ENCODE measurements around the gene DOCK3.
"Not testable (repeated sequence)": the region's sequence is repeated elsewhere in the genome, so short reads cannot be mapped to it uniquely, and the experiment has no call there.

The DOCK3 gene

DNA sequence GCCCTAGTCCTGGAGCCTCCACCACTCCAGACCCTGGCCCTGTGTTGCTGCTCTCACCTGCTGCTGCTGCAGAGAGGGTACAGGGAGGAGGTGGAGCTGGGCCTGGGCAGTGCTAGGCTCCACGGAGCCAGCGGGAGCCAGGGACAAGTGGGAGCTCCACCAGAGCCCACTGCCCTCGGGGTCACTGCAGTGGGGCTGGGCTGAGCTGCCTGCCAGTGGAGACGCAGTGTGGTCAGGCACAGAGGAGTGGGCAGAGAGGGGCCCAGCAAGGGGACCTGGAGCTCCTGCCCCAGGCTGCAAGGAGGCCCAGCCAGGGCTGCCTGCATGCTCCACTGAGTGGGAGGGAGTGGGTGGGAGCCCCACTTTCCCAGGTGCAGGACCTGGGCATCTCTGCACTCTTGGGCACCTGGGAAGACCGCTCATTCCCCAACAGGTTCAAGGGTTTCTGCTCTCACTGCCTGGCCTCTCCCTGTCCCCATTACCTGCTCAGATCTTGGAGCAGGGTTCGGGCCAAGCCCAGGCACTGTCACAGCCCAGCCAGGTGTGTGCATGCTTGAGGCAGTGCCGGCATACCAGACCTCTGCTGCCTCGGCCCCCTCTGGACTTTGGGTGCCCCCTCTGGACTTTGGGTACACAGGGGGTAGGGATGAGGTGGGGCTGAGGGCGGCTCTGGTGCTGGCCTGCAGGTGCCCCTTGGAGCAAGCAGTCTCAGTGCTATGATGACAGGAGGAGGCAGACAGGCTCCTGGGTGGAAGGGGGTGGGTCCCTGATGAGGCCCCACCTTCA is 308.0 kb downstream of the DOCK3 start:
- no peak for DNase-seq (ENCODE audit: low read depth, low spot score)

DNA sequence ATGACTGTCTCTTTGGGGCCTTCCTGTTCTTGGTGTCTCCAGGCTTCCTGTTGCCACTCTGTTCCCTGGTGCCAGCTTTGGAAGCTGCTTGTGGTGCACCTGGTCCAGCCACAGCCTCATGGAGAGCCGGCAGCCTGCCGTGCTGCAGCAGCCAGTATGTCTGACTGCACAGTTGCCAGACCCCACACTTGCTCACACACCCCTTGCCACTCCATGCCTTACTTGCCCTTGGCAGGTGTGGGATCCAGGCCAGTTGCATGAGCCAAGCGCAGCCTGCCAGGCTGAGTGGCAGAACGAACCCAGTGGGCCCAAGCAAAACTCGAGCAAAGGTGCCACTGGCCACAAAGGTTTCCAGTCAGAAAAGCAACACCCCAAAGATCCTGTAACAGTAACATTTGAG is 309.2 kb downstream of the DOCK3 start:
- no peak for DNase-seq (ENCODE audit: low read depth, low spot score)

DNA sequence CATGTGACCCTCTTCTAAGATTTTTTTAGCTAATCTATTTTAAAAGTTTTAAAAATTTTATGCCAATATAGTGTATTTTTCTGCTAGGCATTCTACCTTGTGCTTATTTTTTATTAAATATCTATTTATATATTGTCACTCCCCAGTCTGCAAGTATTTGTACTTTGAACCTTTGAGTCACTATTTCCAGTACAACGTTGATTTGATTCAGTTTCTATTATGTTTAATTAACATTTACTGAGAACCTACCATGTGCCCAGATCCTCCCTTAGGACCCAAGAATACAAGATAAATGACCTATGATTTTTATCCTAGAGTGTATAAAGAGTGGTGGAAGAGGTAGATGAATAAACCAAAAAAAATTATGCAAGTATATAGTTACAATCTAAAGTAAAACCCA is 311.2 kb downstream of the DOCK3 start:
- no peak for DNase-seq (ENCODE audit: low read depth, low spot score)

DNA sequence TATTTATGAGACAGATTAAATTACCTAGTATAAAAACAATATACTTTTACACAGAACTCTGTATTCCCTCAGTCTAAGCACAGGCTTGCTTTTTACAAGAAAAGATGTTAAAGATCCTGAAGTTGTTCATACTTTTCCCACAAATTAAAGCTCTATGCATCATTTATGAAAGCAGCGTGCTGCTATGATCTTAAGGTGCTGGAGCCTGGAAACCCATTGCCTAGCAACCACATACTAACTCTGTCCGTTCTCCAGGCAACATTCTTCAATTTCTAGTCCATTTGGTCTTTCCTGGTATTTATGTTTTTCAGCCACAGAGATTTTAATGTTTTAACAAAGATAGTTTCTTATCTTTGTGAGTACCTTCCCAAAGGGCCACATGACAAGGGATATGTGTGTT is 312.0 kb downstream of the DOCK3 start:
- DNase-seq (ENCODE audit: low read depth, low spot score): no peak

DNA sequence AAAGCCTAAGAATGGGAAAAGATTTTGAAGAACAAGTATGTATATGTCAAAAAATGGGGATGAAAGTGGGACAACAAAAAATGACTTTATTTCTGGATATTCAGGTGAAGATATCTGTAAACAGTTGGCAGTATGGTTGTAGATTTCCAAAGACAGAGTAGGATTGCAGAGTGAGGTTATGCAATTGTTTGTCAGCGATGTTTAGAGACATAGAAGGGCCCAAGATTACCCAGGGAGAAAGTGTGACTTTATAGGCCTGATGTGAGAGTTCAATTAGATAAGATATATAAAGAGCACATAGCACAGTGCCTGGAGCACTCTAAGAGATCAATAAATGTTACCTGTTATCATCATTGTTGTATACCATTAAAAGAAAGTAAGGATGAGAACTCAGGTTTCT is 319.8 kb downstream of the DOCK3 start:
- no peak for DNase-seq (ENCODE audit: low read depth, low spot score)

DNA sequence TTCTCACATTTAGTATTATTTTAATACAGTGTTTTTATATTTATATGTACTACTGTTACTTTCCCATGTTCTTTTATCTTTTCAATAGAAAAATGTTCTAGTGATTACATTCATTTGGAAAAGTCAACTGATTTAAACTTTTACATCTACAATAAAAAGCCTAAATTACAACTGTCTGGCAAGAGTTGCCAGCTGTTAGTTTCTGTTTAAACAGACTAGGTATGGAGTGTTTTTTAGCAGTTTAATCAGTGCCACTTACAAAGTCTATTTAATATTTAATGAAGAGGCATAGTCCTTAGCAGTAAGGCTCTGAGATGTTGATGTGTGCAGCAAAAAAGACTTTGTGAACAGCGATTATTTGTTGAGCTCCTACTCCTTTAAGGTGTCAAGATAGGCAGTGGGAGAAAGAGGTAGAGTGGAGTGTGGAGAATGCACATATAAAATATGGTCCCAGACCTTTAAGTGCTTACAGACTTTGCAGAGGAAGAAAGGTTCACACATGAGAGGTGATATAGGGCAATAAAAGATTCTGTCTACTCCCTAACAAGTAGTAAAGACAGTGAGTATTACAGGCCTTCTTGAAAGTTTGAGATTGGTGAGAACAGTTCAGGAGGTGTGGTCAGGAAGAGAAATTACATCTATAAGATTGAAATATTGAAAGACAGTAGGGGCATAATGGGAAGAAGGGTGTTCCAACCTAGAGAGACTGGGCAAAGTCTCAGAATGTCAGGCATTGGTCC is 320.5 kb downstream of the DOCK3 start:
- no peak for DNase-seq (ENCODE audit: low read depth, low spot score)

DNA sequence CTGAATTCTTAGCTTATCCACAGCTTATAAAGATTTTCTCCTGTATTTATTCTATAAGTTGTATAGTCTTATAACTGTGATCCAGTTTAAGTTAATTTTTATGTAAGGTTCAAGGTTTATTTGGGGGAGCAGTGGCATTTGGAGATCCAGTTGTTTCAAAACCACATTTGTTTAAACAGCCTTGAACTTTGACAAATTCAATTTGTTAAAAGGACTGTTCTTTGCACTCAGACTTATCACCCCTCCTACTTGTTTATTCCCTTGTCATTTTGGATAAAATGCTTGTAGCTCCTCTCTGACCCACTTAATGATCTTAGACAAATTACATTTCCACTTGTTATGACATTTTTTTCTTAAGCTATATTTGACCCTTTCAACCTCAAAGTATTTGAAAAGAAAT is 327.8 kb downstream of the DOCK3 start:
- no peak for DNase-seq (ENCODE audit: low read depth, low spot score)

DNA sequence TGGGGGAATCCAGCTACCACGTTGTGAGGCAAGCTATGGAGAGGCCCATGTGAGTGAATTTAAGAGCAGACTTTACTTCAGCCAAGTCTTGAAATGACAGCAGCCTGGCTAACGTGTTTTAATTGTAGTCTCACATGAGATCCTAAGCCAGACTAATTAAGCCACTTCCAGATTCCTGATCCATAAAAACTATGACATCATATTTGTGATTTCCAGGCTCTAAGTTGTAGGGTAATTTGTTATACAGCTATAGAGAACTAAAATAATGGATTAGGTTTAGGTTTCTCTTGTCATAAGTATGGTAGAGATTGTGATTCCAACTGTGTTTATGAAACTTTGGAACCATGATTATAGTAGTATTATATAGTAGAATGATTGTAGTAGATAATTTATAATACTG is 329.5 kb downstream of the DOCK3 start:
- no peak for DNase-seq (ENCODE audit: low read depth, low spot score)

DNA sequence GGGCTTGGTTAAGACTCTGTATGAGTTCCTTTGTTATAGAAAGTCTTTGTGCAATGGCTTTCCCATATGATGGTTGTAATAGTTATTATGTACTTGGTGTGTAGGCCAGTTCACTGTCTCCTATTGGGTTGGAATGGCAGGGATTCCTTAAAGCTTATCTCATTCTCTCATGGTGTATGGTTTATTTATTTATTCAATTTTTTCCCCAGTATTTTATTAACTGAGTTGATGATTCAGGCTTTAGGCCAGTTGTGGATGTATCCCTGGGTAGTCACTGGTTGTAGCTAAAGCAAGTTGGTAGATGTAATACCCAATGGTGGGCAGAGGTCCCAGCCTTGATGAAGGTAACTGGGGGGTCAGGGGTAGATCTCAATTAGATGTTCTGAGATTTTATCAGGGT is 349.4 kb downstream of the DOCK3 start:
- no peak for DNase-seq (ENCODE audit: low read depth, low spot score)

DNA sequence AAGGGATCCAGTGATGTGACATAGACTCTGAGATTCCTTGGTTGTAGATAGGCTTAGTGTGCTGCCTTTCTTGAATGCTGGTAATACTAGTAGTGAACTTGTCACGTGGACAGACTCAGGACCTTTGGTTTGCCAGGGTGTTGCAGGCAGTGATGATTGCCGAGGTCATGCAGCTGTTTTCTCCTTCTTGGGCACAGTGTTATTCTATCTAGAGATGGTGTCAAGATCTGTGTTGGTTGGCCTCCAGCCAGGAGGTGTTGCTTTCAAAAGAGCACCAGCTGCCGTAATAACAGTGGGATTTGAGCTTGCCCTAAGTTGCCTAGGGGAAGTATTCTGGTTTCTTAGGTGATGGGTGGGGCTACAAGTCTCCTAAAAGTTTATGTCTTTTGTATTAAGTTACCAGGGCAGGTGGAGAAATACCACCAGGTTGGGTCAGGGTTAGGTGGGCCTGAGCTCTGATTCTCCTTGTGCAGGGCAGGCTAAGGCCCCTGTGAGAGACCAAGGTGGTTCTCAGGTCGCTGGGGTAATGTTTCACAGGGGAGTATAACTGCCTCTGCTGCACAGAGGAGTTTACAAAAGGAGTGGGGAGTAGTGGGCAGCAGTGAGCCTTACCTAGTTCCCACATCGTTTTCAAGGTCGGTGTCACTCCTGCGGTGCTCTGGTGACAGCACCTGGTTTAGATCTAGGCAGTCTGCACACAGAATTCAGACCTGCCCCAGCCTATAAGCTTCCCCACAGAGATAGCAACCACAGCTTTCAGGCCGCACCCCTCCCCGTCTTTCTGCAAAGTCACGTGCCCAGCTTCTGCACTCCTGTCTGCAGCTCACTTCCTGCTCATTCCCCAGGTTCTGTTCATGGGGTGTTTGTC is 350.3 kb downstream of the DOCK3 start:
- DNase-seq (ENCODE audit: low read depth, low spot score): peak; percentile 37

DNA sequence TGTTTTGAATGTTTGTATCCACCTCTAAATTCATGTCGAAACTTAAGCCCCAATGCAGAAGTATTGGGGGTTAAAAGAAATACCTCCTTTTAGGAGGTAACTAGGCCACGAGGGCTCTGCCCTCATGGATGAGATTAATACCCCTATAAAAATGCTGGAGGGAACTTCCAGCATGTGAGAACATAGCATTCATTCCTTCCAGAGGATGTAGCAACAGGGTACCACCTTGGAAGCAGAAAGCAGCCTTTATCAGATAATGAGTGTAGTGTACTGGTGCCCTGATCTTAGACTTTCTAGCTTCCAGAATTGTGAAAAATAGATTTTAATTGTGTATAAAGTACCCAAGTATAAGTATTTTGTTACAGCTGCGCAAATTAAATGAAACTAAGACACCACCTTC is 356.9 kb downstream of the DOCK3 start:
- DNase-seq (ENCODE audit: low read depth, low spot score): no peak

DNA sequence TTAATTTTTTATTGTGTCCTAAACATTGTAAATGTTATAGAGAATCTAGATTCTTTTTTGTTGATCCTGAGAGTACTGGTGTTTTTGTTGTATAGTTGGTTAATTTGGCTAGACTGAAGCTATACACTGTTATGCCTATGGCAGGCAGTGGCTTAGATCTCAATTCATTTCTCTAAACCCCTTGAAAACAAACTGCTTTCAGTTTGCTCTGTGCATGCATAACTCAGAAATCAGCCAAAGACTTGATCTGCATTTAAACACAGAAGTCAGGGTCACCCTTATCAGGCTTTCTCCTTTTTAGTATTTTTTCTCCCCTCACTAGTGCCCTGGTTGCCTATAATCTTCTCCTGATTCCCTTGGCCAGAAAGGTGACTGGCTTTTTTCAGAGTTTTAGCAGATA is 360.9 kb downstream of the DOCK3 start:
- DNase-seq (ENCODE audit: low read depth, low spot score): no peak

DNA sequence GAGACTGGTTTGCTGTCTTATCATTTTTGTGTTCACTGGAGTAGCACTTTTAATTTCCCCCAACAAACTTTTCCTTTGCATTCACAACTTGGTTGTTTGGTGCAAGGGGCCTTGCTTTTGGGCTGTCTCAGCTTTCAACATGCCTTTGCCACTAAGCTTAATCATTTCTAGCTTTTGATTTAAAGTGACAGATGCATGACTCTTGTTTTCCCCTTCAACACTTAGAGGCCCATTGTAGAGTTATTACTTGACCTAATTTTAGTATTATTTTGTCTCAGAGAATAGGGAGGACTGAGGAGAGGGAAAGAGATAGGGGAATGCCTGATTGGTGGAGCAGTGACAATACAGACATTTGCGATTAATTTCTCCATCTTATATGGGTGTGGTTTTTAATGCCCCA is 370.3 kb downstream of the DOCK3 start:
- no peak for DNase-seq (ENCODE audit: low read depth, low spot score)

DNA sequence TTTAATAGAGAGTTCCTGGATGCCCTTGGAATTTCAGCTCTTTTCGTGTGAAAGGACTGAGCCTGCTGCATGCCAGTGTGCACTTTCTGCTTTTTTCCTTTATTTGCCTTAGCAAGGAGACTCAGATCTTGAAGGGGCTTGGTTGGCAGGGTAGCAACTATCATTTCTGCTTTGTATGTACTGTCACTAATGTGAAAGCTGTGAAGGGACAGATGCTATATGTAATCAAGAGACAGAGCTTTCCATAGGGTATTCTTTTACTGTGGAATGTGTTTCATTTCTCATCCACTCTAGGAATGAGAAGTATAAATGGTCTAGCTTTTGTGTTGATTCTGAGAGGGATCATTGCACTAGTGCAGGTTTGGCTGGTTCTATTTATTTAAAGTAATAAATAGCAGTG is 377.8 kb downstream of the DOCK3 start:
- no peak for DNase-seq (ENCODE audit: low read depth, low spot score)

DNA sequence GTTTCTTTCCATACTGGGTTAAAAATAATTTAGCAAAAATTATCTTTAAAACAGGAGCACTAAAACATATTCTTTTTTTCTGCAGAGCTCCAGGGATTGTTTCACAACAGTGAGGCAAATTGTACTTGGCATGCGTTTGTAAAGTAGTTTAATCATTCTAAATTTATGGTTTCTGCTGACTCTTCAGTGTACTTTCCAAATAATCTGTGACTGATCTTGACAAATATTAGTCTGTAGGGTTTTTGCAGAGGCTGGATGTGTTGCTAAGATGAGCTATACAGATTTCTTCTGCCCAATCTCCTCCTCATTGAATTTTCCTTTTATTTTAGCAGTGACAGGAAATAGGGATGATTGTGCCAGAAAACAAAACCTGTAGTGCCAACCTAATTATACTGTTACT is 382.4 kb downstream of the DOCK3 start:
- no peak for DNase-seq (ENCODE audit: low read depth, low spot score)

DNA sequence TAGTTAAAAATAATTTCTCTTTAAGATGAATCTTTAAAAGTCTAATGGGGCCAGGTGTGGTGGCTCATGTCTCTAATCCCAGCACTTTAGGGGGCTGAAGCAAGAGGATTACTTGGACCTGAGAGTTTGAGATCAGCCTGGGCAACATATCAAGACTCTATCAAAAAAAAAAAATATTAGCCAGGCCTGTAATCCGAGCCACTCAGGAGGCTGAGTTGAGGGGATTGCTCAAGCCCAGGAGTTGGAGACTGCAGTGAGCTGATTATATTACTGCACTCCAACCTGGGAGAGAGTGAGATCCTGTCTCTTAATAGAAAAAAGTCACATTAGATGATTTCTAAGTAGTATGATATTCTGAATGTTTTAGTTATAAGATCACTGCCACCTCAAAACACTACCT is 388.3 kb downstream of the DOCK3 start:
- no peak for DNase-seq (ENCODE audit: low read depth, low spot score)

DNA sequence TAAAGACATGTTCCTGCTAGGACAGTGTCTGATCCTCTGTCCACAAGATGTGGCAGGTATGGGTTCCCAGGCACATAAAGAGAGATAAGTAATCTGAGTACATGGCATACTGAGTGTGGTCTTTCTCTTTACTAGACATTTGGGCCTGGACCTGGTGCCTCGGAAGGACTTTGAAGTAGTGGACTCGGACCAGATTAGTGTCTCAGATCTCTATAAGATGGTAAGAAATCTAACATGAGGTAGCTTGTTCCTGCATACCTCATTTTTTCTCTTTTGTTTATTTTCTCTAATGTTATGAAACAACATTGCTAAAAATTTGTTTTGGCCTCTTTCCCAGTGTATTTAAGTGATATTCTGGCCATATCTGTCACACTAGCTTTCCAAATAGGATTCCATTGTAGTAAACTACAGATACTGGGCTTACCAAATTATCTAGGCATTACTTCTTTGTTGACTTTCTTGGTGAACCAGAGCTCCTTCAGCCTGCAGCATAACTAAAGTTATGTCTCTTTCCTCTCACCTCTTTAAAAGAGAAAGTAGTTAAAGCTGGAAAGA is 400.6 kb downstream of the DOCK3 start:
- DNase-seq (ENCODE audit: low read depth, low spot score): no peak

DNA sequence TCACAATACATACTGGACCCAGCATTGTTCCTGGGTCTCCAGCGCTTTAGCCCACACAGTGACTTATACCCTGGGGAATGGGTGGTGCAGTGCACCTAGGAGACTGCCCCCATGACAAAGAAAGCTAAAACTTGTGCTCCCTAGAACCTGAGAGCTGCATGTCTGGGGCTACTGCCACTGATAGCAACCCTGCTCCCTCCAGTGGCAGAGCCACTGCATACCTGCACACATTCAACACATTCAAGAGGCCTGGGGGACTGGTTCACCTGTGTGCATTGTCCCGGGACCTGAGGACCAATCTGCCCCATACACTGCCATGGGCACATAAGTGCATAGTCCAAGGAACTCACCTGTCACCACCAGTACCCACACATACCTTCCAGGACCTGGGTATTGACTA is 407.6 kb downstream of the DOCK3 start:
- DNase-seq (ENCODE audit: low read depth, low spot score): no peak

DNA sequence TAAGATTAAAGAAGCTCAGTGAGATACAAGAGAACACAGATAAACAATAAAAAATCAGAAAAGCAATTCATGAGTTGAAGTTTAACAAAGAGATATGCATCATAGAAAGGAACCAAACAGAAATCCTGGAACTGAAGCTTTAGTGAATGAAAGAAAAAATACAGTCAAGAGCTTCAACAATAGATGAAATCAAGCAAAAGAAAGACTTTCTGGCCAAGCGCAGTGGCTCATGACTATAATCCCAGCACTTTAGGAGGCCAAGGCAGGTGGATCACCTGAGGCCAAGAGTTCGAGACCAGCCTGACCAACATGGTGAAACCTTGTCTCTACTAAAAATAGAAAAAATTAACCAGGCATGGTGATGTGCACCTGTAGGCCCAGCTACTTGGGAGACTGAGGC is 408.8 kb downstream of the DOCK3 start:
- no peak for DNase-seq (ENCODE audit: low read depth, low spot score)

DNA sequence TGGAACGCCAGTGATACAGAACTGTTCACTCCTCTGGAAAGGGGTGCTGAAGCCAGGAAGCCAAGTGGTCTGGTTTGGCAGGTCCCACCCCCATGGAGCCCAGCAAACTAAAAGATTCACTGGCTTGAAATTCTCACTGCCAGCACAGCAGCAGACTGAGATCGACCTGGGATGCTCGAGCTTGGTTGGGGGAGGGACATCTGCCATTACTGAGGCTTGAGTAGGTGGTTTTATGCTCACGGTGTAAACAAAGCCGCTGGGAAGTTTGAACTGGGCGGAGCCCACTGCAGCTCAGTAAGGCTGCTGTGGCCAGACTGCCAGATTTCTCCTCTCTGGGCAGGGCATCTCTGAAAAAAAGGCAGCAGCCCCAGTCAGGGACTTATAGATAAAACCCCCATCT is 417.4 kb downstream of the DOCK3 start:
- DNase-seq (ENCODE audit: low read depth, low spot score): peak; percentile 81

DNA sequence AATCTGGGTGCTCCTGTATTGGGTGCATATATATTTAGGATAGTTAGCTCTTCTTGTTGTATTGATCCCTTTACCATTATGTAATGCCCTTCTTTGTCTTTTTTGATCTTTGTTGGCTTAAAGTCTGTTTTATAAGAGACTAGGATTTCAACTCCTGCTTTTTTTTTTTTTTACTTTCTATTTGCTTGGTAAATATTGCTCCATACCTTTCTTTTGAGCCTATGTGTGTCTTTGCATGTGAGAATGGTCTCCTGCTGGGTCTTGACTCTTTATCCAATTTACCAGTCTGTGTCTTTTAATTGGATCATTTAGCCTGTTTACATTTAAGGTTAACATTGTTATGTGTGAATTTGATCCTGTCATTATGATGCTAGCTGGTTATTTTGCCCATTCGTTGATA is 420.1 kb downstream of the DOCK3 start:
- DNase-seq (ENCODE audit: low read depth, low spot score): not testable (repeated sequence)

Data from ELF-1 (cell line).